ENCODE measurements around the gene TSHZ1. TPM values are rescaled to one million over a fixed set of nuclear protein-coding genes. Genes with fewer than 3 reads are reported as not detected.
"Not testable (repeated sequence)": the region's sequence is repeated elsewhere in the genome, so short reads cannot be mapped to it uniquely, and the experiment has no call there.

TSHZ1 gene
- total RNA-seq, 1 experiment from 2014 or later: 7.4 TPM

DNA sequence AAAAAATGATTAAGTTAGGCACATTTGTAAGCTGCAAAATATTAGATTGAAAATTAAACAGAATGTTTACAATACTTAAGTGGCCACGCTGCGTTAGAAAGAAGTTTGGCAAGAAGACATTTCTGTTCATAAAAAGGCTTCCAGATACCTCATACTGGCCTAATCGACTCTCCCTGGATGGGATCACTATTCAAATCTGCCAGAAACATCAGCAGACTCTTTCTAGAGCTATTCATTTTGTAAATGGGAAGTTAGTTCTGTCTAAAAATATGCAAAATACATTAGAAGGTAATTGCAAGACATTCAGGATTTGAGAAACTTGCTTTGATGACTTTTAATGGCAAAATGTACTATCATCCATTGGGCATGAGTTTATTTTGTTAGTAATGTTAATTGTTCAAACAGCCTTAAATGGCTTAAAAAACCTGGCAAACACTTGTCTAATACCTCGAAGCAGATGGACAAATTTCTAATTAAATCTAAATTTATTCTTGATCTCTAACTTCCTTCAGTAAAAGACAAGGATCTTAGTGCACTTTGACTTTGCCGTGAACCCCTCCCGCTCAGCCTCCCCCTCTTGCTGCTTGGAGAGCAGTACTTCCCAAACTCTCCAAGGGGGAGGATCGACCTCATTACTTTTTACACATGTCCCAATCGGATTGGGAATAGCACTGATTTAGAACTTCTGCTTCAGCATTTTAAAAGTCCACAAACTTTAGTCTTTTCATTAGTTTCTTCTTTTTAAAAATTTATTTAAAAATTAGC is 113.4 kb downstream of the TSHZ1 start:
- H3K36me3 ChIP-seq (ENCODE audit: low read depth): no peaks in the 10 kb centered on the region
- intact Hi-C loops (cut with micrococcal nuclease; ENCODE audit: unreplicated experiment): no loop called here
- BruUV-seq (replicated peaks): no TSS peak
- H3K4me1 ChIP-seq (replicated peaks; ENCODE audit: insufficient read depth): no peaks in the 10 kb centered on the region
- POLR2A ChIA-PET (ENCODE audit: unreplicated experiment): no interaction called here
- CTCF ChIA-PET: no interaction called here
- no peaks in the 10 kb centered on the region for H4K20me1 ChIP-seq (ENCODE audit: insufficient read depth)
- no peak overlapping the region for H3K4me3 ChIP-seq
- no peak overlapping the region for H3K27ac ChIP-seq
- TF ChIP-seq EZH2 (IDR thresholded peaks at IDR 0.05; ENCODE audit: low read depth): no peak
- TF ChIP-seq, protein P1, sequence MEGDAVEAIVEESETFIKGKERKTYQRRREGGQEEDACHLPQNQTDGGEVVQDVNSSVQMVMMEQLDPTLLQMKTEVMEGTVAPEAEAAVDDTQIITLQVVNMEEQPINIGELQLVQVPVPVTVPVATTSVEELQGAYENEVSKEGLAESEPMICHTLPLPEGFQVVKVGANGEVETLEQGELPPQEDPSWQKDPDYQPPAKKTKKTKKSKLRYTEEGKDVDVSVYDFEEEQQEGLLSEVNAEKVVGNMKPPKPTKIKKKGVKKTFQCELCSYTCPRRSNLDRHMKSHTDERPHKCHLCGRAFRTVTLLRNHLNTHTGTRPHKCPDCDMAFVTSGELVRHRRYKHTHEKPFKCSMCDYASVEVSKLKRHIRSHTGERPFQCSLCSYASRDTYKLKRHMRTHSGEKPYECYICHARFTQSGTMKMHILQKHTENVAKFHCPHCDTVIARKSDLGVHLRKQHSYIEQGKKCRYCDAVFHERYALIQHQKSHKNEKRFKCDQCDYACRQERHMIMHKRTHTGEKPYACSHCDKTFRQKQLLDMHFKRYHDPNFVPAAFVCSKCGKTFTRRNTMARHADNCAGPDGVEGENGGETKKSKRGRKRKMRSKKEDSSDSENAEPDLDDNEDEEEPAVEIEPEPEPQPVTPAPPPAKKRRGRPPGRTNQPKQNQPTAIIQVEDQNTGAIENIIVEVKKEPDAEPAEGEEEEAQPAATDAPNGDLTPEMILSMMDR (conservative IDR thresholded peaks at IDR 0.05): no peak
- H3K4me2 ChIP-seq: no peak overlapping the region
- no peaks in the 10 kb centered on the region for H3K9me2 ChIP-seq (ENCODE audit: insufficient read depth)
- H3K27me3 ChIP-seq (ENCODE audit: insufficient read depth, low read depth): peaks cover 24% of the 10 kb centered on the region; the same call in 1 of the 2 replicates
- no peaks in the 10 kb centered on the region for H3K79me2 ChIP-seq (ENCODE audit: low read depth)
- H3F3A ChIP-seq (ENCODE audit: insufficient read depth, low read depth): no peaks in the 10 kb centered on the region
- no peak overlapping the region for H2AFZ ChIP-seq
- DNase-seq: no peak
- peaks cover 12% of the 10 kb centered on the region; the same call in 1 of the 2 replicates for H3K9me3 ChIP-seq (ENCODE audit: insufficient read depth, low read depth)

DNA sequence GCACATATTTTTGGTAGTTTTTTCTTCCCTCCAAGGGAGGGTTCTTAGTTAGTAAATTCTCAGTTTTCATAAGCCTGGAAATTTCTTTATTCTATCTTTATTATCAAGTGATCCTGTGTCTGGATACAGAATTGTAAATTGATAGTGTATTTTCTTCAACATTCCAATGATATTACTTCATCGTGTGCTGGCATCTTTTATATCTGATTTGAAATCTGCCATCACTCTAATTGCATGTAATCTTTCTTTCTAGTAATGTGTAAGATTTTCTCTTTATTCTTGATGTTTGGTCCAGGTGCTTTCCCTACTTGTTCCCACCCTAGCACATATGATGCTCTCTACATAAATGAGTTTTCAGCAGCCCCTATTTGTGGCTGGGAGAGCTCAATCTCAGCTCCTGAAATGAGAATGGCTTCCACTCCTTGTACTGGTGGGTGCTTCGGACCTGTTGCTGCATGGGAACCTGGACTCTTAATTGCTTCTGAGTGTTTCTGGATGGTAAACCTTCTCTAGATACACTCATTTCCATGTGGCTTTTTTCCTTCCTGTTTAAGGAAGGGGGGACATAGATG is 114.2 kb downstream of the TSHZ1 start:
- H3K4me3 ChIP-seq: no peak overlapping the region
- DNase-seq: no peak
- H2AFZ ChIP-seq: no peak overlapping the region
- no peak overlapping the region for H3K27ac ChIP-seq
- no peaks in the 10 kb centered on the region for H3K4me1 ChIP-seq (replicated peaks; ENCODE audit: insufficient read depth)
- peaks cover 12% of the 10 kb centered on the region; the same call in 1 of the 2 replicates for H3K9me3 ChIP-seq (ENCODE audit: insufficient read depth, low read depth)
- no peak overlapping the region for H3K4me2 ChIP-seq
- H4K20me1 ChIP-seq (ENCODE audit: insufficient read depth): no peaks in the 10 kb centered on the region
- no TSS peak for BruUV-seq (replicated peaks)
- H3K36me3 ChIP-seq (ENCODE audit: low read depth): no peaks in the 10 kb centered on the region
- intact Hi-C loops (cut with micrococcal nuclease; ENCODE audit: unreplicated experiment): no loop called here
- no peaks in the 10 kb centered on the region for H3F3A ChIP-seq (ENCODE audit: insufficient read depth, low read depth)
- CTCF ChIA-PET: no interaction called here
- TF ChIP-seq, protein P1 (conservative IDR thresholded peaks at IDR 0.05): no peak
- no peak for TF ChIP-seq EZH2 (IDR thresholded peaks at IDR 0.05; ENCODE audit: low read depth)
- H3K79me2 ChIP-seq (ENCODE audit: low read depth): no peaks in the 10 kb centered on the region
- H3K9me2 ChIP-seq (ENCODE audit: insufficient read depth): no peaks in the 10 kb centered on the region
- peaks cover 23% of the 10 kb centered on the region; the same call in 1 of the 2 replicates for H3K27me3 ChIP-seq (ENCODE audit: insufficient read depth, low read depth)
- POLR2A ChIA-PET (ENCODE audit: unreplicated experiment): no interaction called here

- H3K9me2 ChIP-seq (ENCODE audit: insufficient read depth); intact Hi-C loops (cut with micrococcal nuclease; ENCODE audit: unreplicated experiment); H4K20me1 ChIP-seq (ENCODE audit: insufficient read depth); H3K4me2 ChIP-seq; H3K4me1 ChIP-seq (replicated peaks; ENCODE audit: insufficient read depth); H3K4me3 ChIP-seq; H3K79me2 ChIP-seq (ENCODE audit: low read depth); DNase-seq; CTCF ChIA-PET; H3F3A ChIP-seq (ENCODE audit: insufficient read depth, low read depth); POLR2A ChIA-PET (ENCODE audit: unreplicated experiment); H3K36me3 ChIP-seq (ENCODE audit: low read depth); H2AFZ ChIP-seq; H3K27me3 ChIP-seq (ENCODE audit: insufficient read depth, low read depth); H3K27ac ChIP-seq; BruUV-seq (replicated peaks): not testable (repeated sequence)
- peaks cover 12% of the 10 kb centered on the region; the same call in 1 of the 2 replicates for H3K9me3 ChIP-seq (ENCODE audit: insufficient read depth, low read depth)
These were observed 119.2 kb downstream of the TSHZ1 start for GRCh38 chr18:75329753-75330152.

Measured in PC-9 (cell line).